ENCODE data around the gene SHMT2.

SHMT2 gene

DNA sequence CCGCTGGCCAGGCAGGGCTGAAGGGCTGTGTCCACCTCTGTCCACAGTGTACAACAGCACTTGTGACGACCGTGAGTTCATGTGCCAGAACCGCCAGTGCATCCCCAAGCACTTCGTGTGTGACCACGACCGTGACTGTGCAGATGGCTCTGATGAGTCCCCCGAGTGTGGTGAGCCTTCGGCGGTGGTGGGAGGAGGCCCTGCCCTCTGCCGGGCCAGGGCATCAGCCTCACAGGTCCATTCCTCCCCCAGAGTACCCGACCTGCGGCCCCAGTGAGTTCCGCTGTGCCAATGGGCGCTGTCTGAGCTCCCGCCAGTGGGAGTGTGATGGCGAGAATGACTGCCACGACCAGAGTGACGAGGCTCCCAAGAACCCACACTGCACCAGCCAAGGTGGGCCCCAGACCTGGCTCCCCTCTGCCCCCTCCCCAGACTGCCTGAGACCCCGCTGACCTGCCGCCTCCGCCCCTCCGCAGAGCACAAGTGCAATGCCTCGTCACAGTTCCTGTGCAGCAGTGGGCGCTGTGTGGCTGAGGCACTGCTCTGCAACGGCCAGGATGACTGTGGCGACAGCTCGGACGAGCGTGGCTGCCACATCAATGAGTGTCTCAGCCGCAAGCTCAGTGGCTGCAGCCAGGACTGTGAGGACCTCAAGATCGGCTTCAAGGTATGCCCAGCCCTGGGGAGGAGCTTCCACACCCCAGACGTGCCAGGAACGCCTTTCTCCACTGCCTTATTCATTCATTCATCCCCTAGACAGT is 33.7 kb upstream of the SHMT2 start:
- no peak for DNase-seq (ENCODE audit: insufficient read length, low spot score)
- TF ChIP-seq SPI1 (IDR thresholded peaks at IDR 0.05; ENCODE audit: low read depth, low read length) = no peak
- no peak for TF ChIP-seq TAF1 (IDR thresholded peaks at IDR 0.05; ENCODE audit: low read depth, low read length)
- TF ChIP-seq POU2F2 (IDR thresholded peaks at IDR 0.05; ENCODE audit: low read depth, low read length) = no peak
- no peak for TF ChIP-seq POLR2A (IDR thresholded peaks at IDR 0.05; ENCODE audit: low read depth, low read length)
- TF ChIP-seq POLR2AphosphoS5 (IDR thresholded peaks at IDR 0.05; ENCODE audit: low read depth, low read length) = no peak
- TF ChIP-seq PAX5 (IDR thresholded peaks at IDR 0.05; ENCODE audit: insufficient read depth, low read length, severe bottlenecking) = no peak

DNA sequence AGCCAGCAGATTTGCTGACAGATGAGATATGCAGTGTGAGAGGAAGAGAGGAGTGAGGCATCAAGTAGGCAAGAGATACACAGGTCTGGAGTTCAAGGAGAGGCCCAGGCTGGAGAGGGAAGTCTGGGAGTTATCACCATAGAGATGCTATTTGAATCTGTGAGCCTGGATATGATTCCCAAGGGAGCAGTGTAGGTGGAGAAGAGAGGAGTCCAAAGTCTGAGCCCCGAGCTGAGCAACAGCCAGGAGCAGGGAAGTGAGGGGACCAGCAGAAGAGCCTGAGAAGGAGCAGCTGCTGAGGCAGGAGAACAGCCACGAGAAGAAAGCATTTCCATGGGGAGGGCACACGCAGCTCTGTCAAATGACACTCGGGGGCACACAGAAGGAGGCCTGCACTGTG is 33.1 kb upstream of the SHMT2 start:
- no peak for TF ChIP-seq POLR2AphosphoS5 (IDR thresholded peaks at IDR 0.05; ENCODE audit: low read depth, low read length)
- TF ChIP-seq POLR2A (IDR thresholded peaks at IDR 0.05; ENCODE audit: low read depth, low read length) = no peak
- TF ChIP-seq POU2F2 (IDR thresholded peaks at IDR 0.05; ENCODE audit: low read depth, low read length) = no peak
- no peak for TF ChIP-seq PAX5 (IDR thresholded peaks at IDR 0.05; ENCODE audit: insufficient read depth, low read length, severe bottlenecking)
- TF ChIP-seq SPI1 (IDR thresholded peaks at IDR 0.05; ENCODE audit: low read depth, low read length) = no peak
- FAIRE-seq = no peak
- DNase-seq (ENCODE audit: insufficient read length, low spot score) = no peak

More for the DNA sequence above, 33.7 kb upstream of the SHMT2 start:
- no peak for FAIRE-seq

DNA sequence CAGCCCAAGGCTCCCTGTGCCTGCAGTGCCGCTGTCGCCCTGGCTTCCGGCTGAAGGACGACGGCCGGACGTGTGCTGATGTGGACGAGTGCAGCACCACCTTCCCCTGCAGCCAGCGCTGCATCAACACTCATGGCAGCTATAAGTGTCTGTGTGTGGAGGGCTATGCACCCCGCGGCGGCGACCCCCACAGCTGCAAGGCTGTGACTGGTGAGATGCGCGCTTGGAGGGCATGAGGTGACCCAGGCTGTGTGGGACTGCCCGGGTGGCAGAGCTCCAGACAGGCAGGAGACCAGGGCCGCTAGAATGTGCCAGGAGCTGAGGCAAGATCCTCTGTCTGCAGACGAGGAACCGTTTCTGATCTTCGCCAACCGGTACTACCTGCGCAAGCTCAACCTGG is 32.6 kb upstream of the SHMT2 start:
- no peak for DNase-seq (ENCODE audit: insufficient read length, low spot score)
- no peak for FAIRE-seq
- TF ChIP-seq TAF1 (IDR thresholded peaks at IDR 0.05; ENCODE audit: low read depth, low read length) (no peak), PAX5 (IDR thresholded peaks at IDR 0.05; ENCODE audit: insufficient read depth, low read length, severe bottlenecking) (no peak), POU2F2 (IDR thresholded peaks at IDR 0.05; ENCODE audit: low read depth, low read length) (no peak), POLR2AphosphoS5 (IDR thresholded peaks at IDR 0.05; ENCODE audit: low read depth, low read length) (no peak), POLR2A (IDR thresholded peaks at IDR 0.05; ENCODE audit: low read depth, low read length) (no peak), SPI1 (IDR thresholded peaks at IDR 0.05; ENCODE audit: low read depth, low read length) (no peak)

DNA sequence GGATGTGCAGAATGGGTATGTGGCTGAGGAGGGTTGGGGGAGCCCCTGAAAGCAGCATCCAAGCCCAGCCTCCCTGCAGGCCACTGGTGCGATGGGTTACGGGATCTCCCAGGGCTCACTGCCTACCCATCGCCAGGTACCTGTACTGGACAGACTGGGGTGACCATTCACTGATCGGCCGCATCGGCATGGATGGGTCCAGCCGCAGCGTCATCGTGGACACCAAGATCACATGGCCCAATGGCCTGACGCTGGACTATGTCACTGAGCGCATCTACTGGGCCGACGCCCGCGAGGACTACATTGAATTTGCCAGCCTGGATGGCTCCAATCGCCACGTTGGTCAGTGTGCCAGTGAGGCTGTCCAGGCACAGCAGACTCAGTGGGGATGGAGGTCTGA is 31.2 kb upstream of the SHMT2 start:
- no peak for FAIRE-seq

DNA sequence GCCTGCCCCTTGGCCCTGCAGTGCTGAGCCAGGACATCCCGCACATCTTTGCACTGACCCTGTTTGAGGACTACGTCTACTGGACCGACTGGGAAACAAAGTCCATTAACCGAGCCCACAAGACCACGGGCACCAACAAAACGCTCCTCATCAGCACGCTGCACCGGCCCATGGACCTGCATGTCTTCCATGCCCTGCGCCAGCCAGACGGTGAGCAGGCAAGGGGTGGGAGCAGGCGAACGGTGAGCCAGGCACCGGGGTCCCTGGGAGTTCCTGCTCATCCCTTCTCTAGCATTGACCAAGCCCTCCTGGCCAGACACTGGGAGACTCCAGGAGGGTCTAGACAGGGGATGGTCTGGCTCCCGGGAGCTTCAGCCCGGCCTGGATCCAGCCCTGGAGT is 30.3 kb upstream of the SHMT2 start:
- no peak for FAIRE-seq

More for the DNA sequence above, 31.2 kb upstream of the SHMT2 start:
- TF ChIP-seq POLR2AphosphoS5 (IDR thresholded peaks at IDR 0.05; ENCODE audit: low read depth, low read length) (no peak), POLR2A (IDR thresholded peaks at IDR 0.05; ENCODE audit: low read depth, low read length) (no peak), SPI1 (IDR thresholded peaks at IDR 0.05; ENCODE audit: low read depth, low read length) (no peak), POU2F2 (IDR thresholded peaks at IDR 0.05; ENCODE audit: low read depth, low read length) (no peak), TAF1 (IDR thresholded peaks at IDR 0.05; ENCODE audit: low read depth, low read length) (no peak), PAX5 (IDR thresholded peaks at IDR 0.05; ENCODE audit: insufficient read depth, low read length, severe bottlenecking) (no peak)
- no peak for DNase-seq (ENCODE audit: insufficient read length, low spot score)

DNA sequence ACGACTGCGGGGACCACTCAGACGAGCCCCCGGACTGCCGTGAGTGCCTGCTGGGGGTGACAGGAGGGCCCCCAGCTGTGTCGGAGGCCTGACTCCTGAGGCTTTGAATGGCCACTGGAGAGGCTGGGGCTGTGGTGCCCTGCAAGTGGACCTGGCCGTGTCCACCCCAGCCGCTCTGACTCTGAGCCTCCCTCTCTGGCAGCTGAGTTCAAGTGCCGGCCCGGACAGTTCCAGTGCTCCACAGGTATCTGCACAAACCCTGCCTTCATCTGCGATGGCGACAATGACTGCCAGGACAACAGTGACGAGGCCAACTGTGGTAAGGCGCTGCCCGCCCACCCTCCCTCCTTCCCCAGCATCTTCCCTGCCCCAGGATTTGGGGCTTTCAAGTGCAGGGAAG is 29.0 kb upstream of the SHMT2 start:
- TF ChIP-seq POLR2AphosphoS5 (IDR thresholded peaks at IDR 0.05; ENCODE audit: low read depth, low read length) = no peak
- TF ChIP-seq POU2F2 (IDR thresholded peaks at IDR 0.05; ENCODE audit: low read depth, low read length) = no peak
- TF ChIP-seq PAX5 (IDR thresholded peaks at IDR 0.05; ENCODE audit: insufficient read depth, low read length, severe bottlenecking) = no peak
- no peak for TF ChIP-seq TAF1 (IDR thresholded peaks at IDR 0.05; ENCODE audit: low read depth, low read length)
- no peak for TF ChIP-seq SPI1 (IDR thresholded peaks at IDR 0.05; ENCODE audit: low read depth, low read length)
- TF ChIP-seq POLR2A (IDR thresholded peaks at IDR 0.05; ENCODE audit: low read depth, low read length) = no peak
- FAIRE-seq (no peak), DNase-seq (ENCODE audit: insufficient read length, low spot score) (no peak)

More for the DNA sequence above, 30.3 kb upstream of the SHMT2 start:
- DNase-seq (ENCODE audit: insufficient read length, low spot score) = no peak
- TF ChIP-seq POLR2AphosphoS5 (IDR thresholded peaks at IDR 0.05; ENCODE audit: low read depth, low read length) = no peak

DNA sequence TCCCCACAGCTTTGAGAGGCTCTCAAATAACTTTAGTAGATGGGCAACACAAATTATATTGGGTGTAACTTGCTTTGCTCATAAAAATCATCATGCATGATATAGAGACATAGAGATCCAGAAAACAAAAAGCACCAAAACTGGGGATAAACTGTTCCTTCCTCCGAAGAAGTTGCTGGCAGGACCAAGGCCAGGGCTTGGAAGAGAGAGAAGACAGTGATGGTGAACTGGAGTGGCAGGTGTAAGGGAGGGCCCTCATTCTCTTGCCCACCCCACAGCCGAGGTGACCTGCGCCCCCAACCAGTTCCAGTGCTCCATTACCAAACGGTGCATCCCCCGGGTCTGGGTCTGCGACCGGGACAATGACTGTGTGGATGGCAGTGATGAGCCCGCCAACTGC is 28.3 kb upstream of the SHMT2 start:
- FAIRE-seq (no peak), DNase-seq (ENCODE audit: insufficient read length, low spot score) (no peak)

DNA sequence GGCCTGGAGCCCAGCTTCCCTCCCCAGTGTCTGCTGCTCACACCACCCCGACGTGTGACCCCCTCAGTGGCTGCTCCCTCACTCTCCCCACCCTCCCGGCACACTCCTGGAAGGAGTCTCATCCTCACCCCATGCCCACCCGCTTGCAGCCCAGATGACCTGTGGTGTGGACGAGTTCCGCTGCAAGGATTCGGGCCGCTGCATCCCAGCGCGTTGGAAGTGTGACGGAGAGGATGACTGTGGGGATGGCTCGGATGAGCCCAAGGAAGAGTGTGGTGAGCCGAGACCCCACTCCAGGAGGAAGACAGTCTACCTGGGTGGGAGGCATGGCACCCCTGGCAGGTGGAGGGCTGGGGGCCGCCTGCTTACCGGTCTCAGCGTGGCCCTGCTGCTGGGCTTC is 27.9 kb upstream of the SHMT2 start:
- FAIRE-seq = no peak
- TF ChIP-seq SPI1 (IDR thresholded peaks at IDR 0.05; ENCODE audit: low read depth, low read length) = no peak
- TF ChIP-seq PAX5 (IDR thresholded peaks at IDR 0.05; ENCODE audit: insufficient read depth, low read length, severe bottlenecking) = no peak
- no peak for TF ChIP-seq POU2F2 (IDR thresholded peaks at IDR 0.05; ENCODE audit: low read depth, low read length)
- no peak for TF ChIP-seq POLR2A (IDR thresholded peaks at IDR 0.05; ENCODE audit: low read depth, low read length)
- TF ChIP-seq TAF1 (IDR thresholded peaks at IDR 0.05; ENCODE audit: low read depth, low read length) = no peak
- TF ChIP-seq POLR2AphosphoS5 (IDR thresholded peaks at IDR 0.05; ENCODE audit: low read depth, low read length) = no peak
- no peak for DNase-seq (ENCODE audit: insufficient read length, low spot score)

More for the DNA sequence above, 28.3 kb upstream of the SHMT2 start:
- TF ChIP-seq POU2F2 (IDR thresholded peaks at IDR 0.05; ENCODE audit: low read depth, low read length) = no peak
- no peak for TF ChIP-seq POLR2AphosphoS5 (IDR thresholded peaks at IDR 0.05; ENCODE audit: low read depth, low read length)
- TF ChIP-seq SPI1 (IDR thresholded peaks at IDR 0.05; ENCODE audit: low read depth, low read length) = no peak
- no peak for TF ChIP-seq TAF1 (IDR thresholded peaks at IDR 0.05; ENCODE audit: low read depth, low read length)
- no peak for TF ChIP-seq POLR2A (IDR thresholded peaks at IDR 0.05; ENCODE audit: low read depth, low read length)
- no peak for TF ChIP-seq PAX5 (IDR thresholded peaks at IDR 0.05; ENCODE audit: insufficient read depth, low read length, severe bottlenecking)

DNA sequence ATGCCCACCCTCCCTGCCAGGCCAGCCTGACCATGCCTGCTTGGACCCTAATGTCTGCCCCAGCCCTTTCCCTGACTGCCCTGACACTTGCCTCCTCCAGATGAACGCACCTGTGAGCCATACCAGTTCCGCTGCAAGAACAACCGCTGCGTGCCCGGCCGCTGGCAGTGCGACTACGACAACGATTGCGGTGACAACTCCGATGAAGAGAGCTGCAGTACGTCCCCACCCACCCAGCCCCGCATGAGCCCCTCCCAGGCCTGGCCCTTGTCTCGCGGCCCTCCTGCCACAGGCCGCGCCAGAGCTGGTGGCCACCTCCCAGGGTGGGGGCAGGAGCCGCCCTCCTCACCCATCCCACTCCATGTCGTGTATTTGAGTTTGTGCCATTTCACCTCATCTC is 27.2 kb upstream of the SHMT2 start:
- TF ChIP-seq POLR2AphosphoS5 (IDR thresholded peaks at IDR 0.05; ENCODE audit: low read depth, low read length) = no peak
- TF ChIP-seq SPI1 (IDR thresholded peaks at IDR 0.05; ENCODE audit: low read depth, low read length) = no peak
- TF ChIP-seq PAX5 (IDR thresholded peaks at IDR 0.05; ENCODE audit: insufficient read depth, low read length, severe bottlenecking) = no peak
- no peak for TF ChIP-seq POLR2A (IDR thresholded peaks at IDR 0.05; ENCODE audit: low read depth, low read length)
- TF ChIP-seq POU2F2 (IDR thresholded peaks at IDR 0.05; ENCODE audit: low read depth, low read length) = no peak
- no peak for TF ChIP-seq TAF1 (IDR thresholded peaks at IDR 0.05; ENCODE audit: low read depth, low read length)
- no peak for FAIRE-seq
- no peak for DNase-seq (ENCODE audit: insufficient read length, low spot score)

DNA sequence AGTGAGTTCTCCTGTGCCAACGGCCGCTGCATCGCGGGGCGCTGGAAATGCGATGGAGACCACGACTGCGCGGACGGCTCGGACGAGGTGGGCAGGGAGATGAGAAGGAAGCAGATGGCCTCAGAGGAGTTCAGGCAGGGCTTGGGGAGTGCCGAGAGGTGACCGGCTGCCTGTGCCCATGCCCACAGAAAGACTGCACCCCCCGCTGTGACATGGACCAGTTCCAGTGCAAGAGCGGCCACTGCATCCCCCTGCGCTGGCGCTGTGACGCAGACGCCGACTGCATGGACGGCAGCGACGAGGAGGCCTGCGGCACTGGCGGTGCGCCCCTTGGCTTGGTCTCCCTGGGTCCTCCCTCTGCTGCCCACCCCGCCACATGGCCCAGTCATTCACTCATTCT is 26.3 kb upstream of the SHMT2 start:
- DNase-seq (ENCODE audit: insufficient read length, low spot score) (no peak), FAIRE-seq (no peak)
- TF ChIP-seq SPI1 (IDR thresholded peaks at IDR 0.05; ENCODE audit: low read depth, low read length) (no peak), PAX5 (IDR thresholded peaks at IDR 0.05; ENCODE audit: insufficient read depth, low read length, severe bottlenecking) (no peak), TAF1 (IDR thresholded peaks at IDR 0.05; ENCODE audit: low read depth, low read length) (no peak), POLR2AphosphoS5 (IDR thresholded peaks at IDR 0.05; ENCODE audit: low read depth, low read length) (no peak), POU2F2 (IDR thresholded peaks at IDR 0.05; ENCODE audit: low read depth, low read length) (no peak), POLR2A (IDR thresholded peaks at IDR 0.05; ENCODE audit: low read depth, low read length) (no peak)

All from GM12891 (cell line).